ENCODE data around the gene TNFRSF13B. TPM values are rescaled to one million over a fixed set of nuclear protein-coding genes. Genes with fewer than 3 reads are reported as not detected.
"Not testable (repeated sequence)": the region's sequence is repeated elsewhere in the genome, so short reads cannot be mapped to it uniquely, and the experiment has no call there.

TNFRSF13B gene
- total RNA-seq, 1 donor from 2014 or later, result not detected

GRCh38 chr17:17018612-17019429 is 46.9 kb upstream of the TNFRSF13B start:
- peaks cover 5% of the 10 kb centered on the region for H3K27me3 Mint-ChIP-seq (ENCODE audit: unreplicated experiment)
- H3K27ac Mint-ChIP-seq (ENCODE audit: unreplicated experiment), result no peak overlapping the region
- no peaks in the 10 kb centered on the region for H3K36me3 Mint-ChIP-seq (ENCODE audit: unreplicated experiment)
- no peak for DNase-seq (ENCODE audit: extremely low spot score, unreplicated experiment)
- no peak overlapping the region for H3K4me3 Mint-ChIP-seq (ENCODE audit: unreplicated experiment)
- H3K9me3 Mint-ChIP-seq (ENCODE audit: unreplicated experiment), result no peaks in the 10 kb centered on the region
- H3K4me1 Mint-ChIP-seq (ENCODE audit: unreplicated experiment), result peaks cover 31% of the 10 kb centered on the region
- no peak for TF ChIP-seq CTCF (IDR thresholded peaks at IDR 0.05)

GRCh38 chr17:17018021-17018441 is 46.1 kb upstream of the TNFRSF13B start:
- no peak for TF ChIP-seq CTCF (IDR thresholded peaks at IDR 0.05)
- no peak for DNase-seq (ENCODE audit: extremely low spot score, unreplicated experiment)
- H3K27ac Mint-ChIP-seq (ENCODE audit: unreplicated experiment), result no peak overlapping the region
- peaks cover 31% of the 10 kb centered on the region for H3K4me1 Mint-ChIP-seq (ENCODE audit: unreplicated experiment)
- no peak overlapping the region for H3K4me3 Mint-ChIP-seq (ENCODE audit: unreplicated experiment)
- H3K27me3 Mint-ChIP-seq (ENCODE audit: unreplicated experiment), result peaks cover 5% of the 10 kb centered on the region
- H3K36me3 Mint-ChIP-seq (ENCODE audit: unreplicated experiment), result no peaks in the 10 kb centered on the region
- no peaks in the 10 kb centered on the region for H3K9me3 Mint-ChIP-seq (ENCODE audit: unreplicated experiment)

- TF ChIP-seq CTCF (IDR thresholded peaks at IDR 0.05), result no peak
- Mint-ChIP-seq H3K4me3 (ENCODE audit: unreplicated experiment) (no peak overlapping the region), H3K4me1 (ENCODE audit: unreplicated experiment) (peaks cover 31% of the 10 kb centered on the region), H3K27ac (ENCODE audit: unreplicated experiment) (no peak overlapping the region), H3K9me3 (ENCODE audit: unreplicated experiment) (no peaks in the 10 kb centered on the region), H3K27me3 (ENCODE audit: unreplicated experiment) (peaks cover 5% of the 10 kb centered on the region), H3K36me3 (ENCODE audit: unreplicated experiment) (no peaks in the 10 kb centered on the region)
- DNase-seq (ENCODE audit: extremely low spot score, unreplicated experiment), result no peak
These were observed 45.6 kb upstream of the TNFRSF13B start for GRCh38 chr17:17017343-17018014.

- DNase-seq (ENCODE audit: extremely low spot score, unreplicated experiment); H3K9me3 Mint-ChIP-seq (ENCODE audit: unreplicated experiment); H3K27ac Mint-ChIP-seq (ENCODE audit: unreplicated experiment); H3K4me3 Mint-ChIP-seq (ENCODE audit: unreplicated experiment); H3K27me3 Mint-ChIP-seq (ENCODE audit: unreplicated experiment); H3K36me3 Mint-ChIP-seq (ENCODE audit: unreplicated experiment): not testable (repeated sequence)
- peaks cover 21% of the 10 kb centered on the region for H3K4me1 Mint-ChIP-seq (ENCODE audit: unreplicated experiment)
These were observed 44.6 kb upstream of the TNFRSF13B start for GRCh38 chr17:17016199-17017197.

GRCh38 chr17:17015230-17015629 is 43.3 kb upstream of the TNFRSF13B start:
- Mint-ChIP-seq H3K36me3 (ENCODE audit: unreplicated experiment) (no peaks in the 10 kb centered on the region), H3K27ac (ENCODE audit: unreplicated experiment) (no peak overlapping the region), H3K9me3 (ENCODE audit: unreplicated experiment) (no peaks in the 10 kb centered on the region), H3K27me3 (ENCODE audit: unreplicated experiment) (peaks cover 5% of the 10 kb centered on the region), H3K4me1 (ENCODE audit: unreplicated experiment) (peaks cover 12% of the 10 kb centered on the region), H3K4me3 (ENCODE audit: unreplicated experiment) (no peak overlapping the region)
- no peak for TF ChIP-seq CTCF (IDR thresholded peaks at IDR 0.05)
- DNase-seq (ENCODE audit: extremely low spot score, unreplicated experiment), result no peak

- H3K9me3 Mint-ChIP-seq (ENCODE audit: unreplicated experiment); H3K36me3 Mint-ChIP-seq (ENCODE audit: unreplicated experiment); DNase-seq (ENCODE audit: extremely low spot score, unreplicated experiment); H3K27ac Mint-ChIP-seq (ENCODE audit: unreplicated experiment); H3K27me3 Mint-ChIP-seq (ENCODE audit: unreplicated experiment); H3K4me3 Mint-ChIP-seq (ENCODE audit: unreplicated experiment): not testable (repeated sequence)
- peaks cover 11% of the 10 kb centered on the region for H3K4me1 Mint-ChIP-seq (ENCODE audit: unreplicated experiment)
These were observed 42.8 kb upstream of the TNFRSF13B start for GRCh38 chr17:17014748-17015124.

- peaks cover 12% of the 10 kb centered on the region for H3K4me1 Mint-ChIP-seq (ENCODE audit: unreplicated experiment)
- not testable (repeated sequence) for H3K27ac Mint-ChIP-seq (ENCODE audit: unreplicated experiment); DNase-seq (ENCODE audit: extremely low spot score, unreplicated experiment); H3K9me3 Mint-ChIP-seq (ENCODE audit: unreplicated experiment); H3K36me3 Mint-ChIP-seq (ENCODE audit: unreplicated experiment); H3K27me3 Mint-ChIP-seq (ENCODE audit: unreplicated experiment); H3K4me3 Mint-ChIP-seq (ENCODE audit: unreplicated experiment)
These were observed 42.2 kb upstream of the TNFRSF13B start for GRCh38 chr17:17013828-17014747.
